Thymus (tissue), 11 donors: Measurements from ENCODE around the gene SPA17. TPM values are rescaled to one million over a fixed set of nuclear protein-coding genes. Genes with fewer than 3 reads are reported as not detected.
A peak's percentile ranks its signal among the peaks of the same experiment; 100 is the strongest.

ENCODE experiments used
- DNase-seq, 9 donors: peaks; one replicate each; pipeline ENCODE4 v3.0.0-alpha.2; 2013; ENCODE audit warnings: low spot score in 9 of 9, low read depth in 6 of 9, missing footprints in 1 of 9
- H3K27ac ChIP-seq, 2 donors: one replicate each; pipeline ENCODE4 v1.5.1; 2013; ENCODE audit warnings: control low read depth in 1 of 2, low read depth in 1 of 2, low read length in 1 of 2, mild to moderate bottlenecking in 1 of 2, moderate library complexity in 1 of 2
- H3K27me3 ChIP-seq, 2 donors: one replicate each; pipeline ENCODE4 v1.5.1; 2013; ENCODE audit warnings: low read length in 1 of 2; ENCODE audit not compliant: control insufficient read depth in 2 of 2, insufficient read depth in 1 of 2
- H3K36me3 ChIP-seq, 2 donors: one replicate each; pipeline ENCODE4 v1.5.1; 2013; ENCODE audit warnings: low read length in 1 of 2, mild to moderate bottlenecking in 1 of 2, moderate library complexity in 1 of 2; ENCODE audit not compliant: control insufficient read depth in 2 of 2, insufficient read depth in 2 of 2
- H3K4me1 ChIP-seq, 2 donors: one replicate each; pipeline ENCODE4 v1.5.1; 2013; ENCODE audit warnings: low read length in 2 of 2; ENCODE audit not compliant: control insufficient read depth in 2 of 2, insufficient read depth in 2 of 2
- H3K4me3 ChIP-seq, 2 donors: one replicate each; pipeline ENCODE4 v1.5.1; 2013; ENCODE audit warnings: low read length in 2 of 2, control low read depth in 1 of 2, mild to moderate bottlenecking in 1 of 2
- H3K9me3 ChIP-seq, 2 donors: one replicate each; pipeline ENCODE4 v1.5.1; 2013; ENCODE audit warnings: low read length in 1 of 2, mild to moderate bottlenecking in 1 of 2; ENCODE audit not compliant: control insufficient read depth in 2 of 2, insufficient read depth in 1 of 2
- WGBS: extraction: QIAGEN DNeasy Blood & Tissue Kit; methylation state at CpG from one replicate; pipeline ENCODE4 v1.1.7; 2013; 5-methylcytosine and 5-hydroxymethylcytosine counted together
- polyA plus RNA-seq: library from polyadenylated mRNA; stranded (reverse); fragments of 200-250 nt; gene quantifications from one replicate; pipeline ENCODE4 v1.2.3, GENCODE V29; 2013
- total RNA-seq: library from RNA; stranded (reverse); fragments of 120-200 nt; gene quantifications from one replicate; pipeline ENCODE4 v1.2.4, GENCODE V29; 2013
- donor health status: healthy.

Gene SPA17
- total and polyA plus RNA-seq, 2 donors, result 11.3 to 11.4 TPM

GRCh38 chr11:124672536-124673215, 1.0 kb upstream of the SPA17 start:
- 63% methylated on average over 7 of the region's 7 CpGs for WGBS
- H3K27me3 ChIP-seq, result no peaks in the 10 kb centered on the region
- no peak for DNase-seq
- H3K9me3 ChIP-seq, result no peaks in the 10 kb centered on the region
- H3K4me1 ChIP-seq, result peaks cover 19 to 26% of the 10 kb centered on the region in 2 donors
- H3K27ac ChIP-seq, result peak overlapping the region in 1 of 2 donors; percentile 81
- peak overlapping the region; percentile 61 to 80 for H3K4me3 ChIP-seq
- no peaks in the 10 kb centered on the region for H3K36me3 ChIP-seq

DNA sequence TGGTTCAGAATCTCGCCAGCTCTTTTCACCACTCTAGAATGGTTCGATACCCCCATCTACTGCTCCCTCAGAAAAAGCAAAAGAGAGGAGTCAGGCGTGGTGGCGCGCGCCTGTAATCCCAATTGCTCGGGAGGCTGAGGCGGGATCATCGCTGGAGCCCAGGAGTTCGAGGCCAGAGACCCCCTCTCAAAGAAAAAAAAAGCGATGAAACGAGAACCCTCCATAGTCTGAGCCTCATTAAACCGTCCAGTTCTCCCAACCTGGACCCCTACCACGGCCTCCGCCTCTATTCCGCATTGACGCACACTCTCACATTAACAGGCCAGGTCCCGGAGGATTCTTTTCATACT, 439 bp downstream of the SPA17 start:
- 42% methylated on average over 18 of the region's 18 CpGs for WGBS
- Histone ChIP-seq H3K4me3 (peak overlapping the region; percentile 61 to 80), H3K4me1 (peaks cover 19 to 26% of the 10 kb centered on the region in 2 donors), H3K9me3 (no peaks in the 10 kb centered on the region), H3K36me3 (no peaks in the 10 kb centered on the region), H3K27ac (peak overlapping the region; percentile 45 to 67), H3K27me3 (no peaks in the 10 kb centered on the region)
- DNase-seq, result no peak

DNA sequence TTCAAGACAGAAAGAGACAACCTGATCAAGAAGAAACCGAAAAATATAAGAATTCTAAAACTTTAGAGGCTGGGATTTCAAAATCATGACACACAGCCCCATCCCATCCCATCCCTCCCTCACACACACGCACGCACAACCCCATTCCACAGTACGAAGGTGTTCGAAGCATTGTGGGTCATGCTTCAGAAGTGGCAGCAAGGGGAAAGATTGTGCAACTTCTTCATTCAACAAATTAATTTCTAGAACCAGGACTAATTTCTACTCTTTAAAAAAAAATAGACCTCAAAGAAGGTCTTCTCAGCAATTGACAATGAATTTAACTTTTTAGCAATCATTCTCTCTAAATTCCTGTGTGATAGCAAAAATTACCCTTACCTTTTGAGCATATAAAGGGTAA, 867 bp downstream of the SPA17 start:
- H3K4me3 ChIP-seq, result peak overlapping the region; percentile 61 to 80
- H3K27ac ChIP-seq, result no peak overlapping the region
- H3K27me3 ChIP-seq, result no peaks in the 10 kb centered on the region
- DNase-seq, result no peak
- no peaks in the 10 kb centered on the region for H3K36me3 ChIP-seq
- H3K4me1 ChIP-seq, result peaks cover 19 to 23% of the 10 kb centered on the region in 2 donors
- WGBS, result 95% methylated on average over 5 of the region's 5 CpGs
- no peaks in the 10 kb centered on the region for H3K9me3 ChIP-seq

GRCh38 chr11:124676386-124676785, 2.7 kb downstream of the SPA17 start:
- no peak overlapping the region for H3K4me3 ChIP-seq
- no peaks in the 10 kb centered on the region for H3K36me3 ChIP-seq
- H3K27me3 ChIP-seq, result no peaks in the 10 kb centered on the region
- no peak overlapping the region for H3K27ac ChIP-seq
- H3K4me1 ChIP-seq, result peaks cover 13% of the 10 kb centered on the region in 2 donors
- WGBS, result 76% methylated on average over 2 of the region's 2 CpGs
- DNase-seq, result no peak
- H3K9me3 ChIP-seq, result no peaks in the 10 kb centered on the region

GRCh38 chr11:124678416-124678815, 4.7 kb downstream of the SPA17 start:
- WGBS, result 94% methylated on average over 5 of the region's 5 CpGs
- H3K27ac ChIP-seq, result no peak overlapping the region
- no peak overlapping the region for H3K4me3 ChIP-seq
- H3K9me3 ChIP-seq, result no peaks in the 10 kb centered on the region
- no peaks in the 10 kb centered on the region for H3K36me3 ChIP-seq
- H3K4me1 ChIP-seq, result peaks cover 5 to 6% of the 10 kb centered on the region in 2 donors
- DNase-seq, result no peak
- H3K27me3 ChIP-seq, result no peaks in the 10 kb centered on the region

- 99% methylated on average over 2 of the region's 2 CpGs for WGBS
- no peaks in the 10 kb centered on the region for H3K36me3 ChIP-seq
- H3K27ac ChIP-seq, result no peak overlapping the region
- peaks cover 0 to 7% of the 10 kb centered on the region in 2 donors for H3K9me3 ChIP-seq
- no peaks in the 10 kb centered on the region for H3K4me1 ChIP-seq
- no peaks in the 10 kb centered on the region for H3K27me3 ChIP-seq
- DNase-seq, result no peak
- H3K4me3 ChIP-seq, result no peak overlapping the region
Measured at GRCh38 chr11:124681421-124681820, 7.7 kb downstream of the SPA17 start.

DNA sequence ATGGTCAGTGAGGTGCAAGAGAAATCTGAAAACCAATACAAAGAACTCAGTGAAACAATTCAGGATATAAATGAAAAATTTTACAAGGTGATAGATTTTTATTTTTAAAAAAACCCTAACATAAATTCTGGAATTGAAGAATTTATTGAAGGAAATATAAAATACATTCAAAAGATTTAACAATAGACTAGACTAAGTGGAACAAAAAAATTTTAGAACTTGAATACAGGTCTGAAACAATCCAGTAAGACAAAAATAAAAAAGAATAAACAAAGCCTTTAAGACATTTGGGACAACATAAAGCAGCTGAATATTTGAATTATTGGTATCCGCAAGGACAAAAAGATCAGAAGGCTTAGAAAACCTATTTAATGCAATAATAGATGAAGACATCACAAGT, 8.7 kb downstream of the SPA17 start:
- Histone ChIP-seq H3K36me3 (no peaks in the 10 kb centered on the region), H3K4me1 (no peaks in the 10 kb centered on the region), H3K27me3 (no peaks in the 10 kb centered on the region), H3K9me3 (peaks cover 0 to 7% of the 10 kb centered on the region in 2 donors), H3K4me3 (no peak overlapping the region), H3K27ac (no peak overlapping the region)
- WGBS, result 100% methylated on average over 1 of the region's 1 CpG
- no peak for DNase-seq

DNA sequence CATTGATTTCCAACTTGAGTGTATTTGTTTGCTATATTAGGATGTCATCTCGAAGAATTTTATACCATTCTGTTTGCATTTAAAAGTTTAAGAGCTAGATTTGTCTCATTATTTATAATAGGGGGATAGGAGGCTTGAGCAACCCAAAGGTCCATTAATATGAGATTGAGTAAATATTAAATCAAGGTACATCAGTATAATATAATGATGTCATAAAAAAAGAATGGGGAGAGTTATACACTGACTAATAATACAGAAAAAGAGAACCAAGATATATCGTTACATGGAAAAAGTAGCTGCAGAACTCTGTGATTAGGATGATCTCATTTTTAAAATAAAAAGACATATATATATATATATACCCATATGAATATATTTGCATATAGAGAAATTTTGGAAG, 19.4 kb downstream of the SPA17 start:
- Histone ChIP-seq H3K27ac (no peak overlapping the region), H3K36me3 (no peaks in the 10 kb centered on the region), H3K4me3 (no peak overlapping the region), H3K4me1 (no peaks in the 10 kb centered on the region), H3K27me3 (no peaks in the 10 kb centered on the region), H3K9me3 (no peaks in the 10 kb centered on the region)
- WGBS, result 96% methylated on average over 2 of the region's 2 CpGs
- DNase-seq, result no peak

DNA sequence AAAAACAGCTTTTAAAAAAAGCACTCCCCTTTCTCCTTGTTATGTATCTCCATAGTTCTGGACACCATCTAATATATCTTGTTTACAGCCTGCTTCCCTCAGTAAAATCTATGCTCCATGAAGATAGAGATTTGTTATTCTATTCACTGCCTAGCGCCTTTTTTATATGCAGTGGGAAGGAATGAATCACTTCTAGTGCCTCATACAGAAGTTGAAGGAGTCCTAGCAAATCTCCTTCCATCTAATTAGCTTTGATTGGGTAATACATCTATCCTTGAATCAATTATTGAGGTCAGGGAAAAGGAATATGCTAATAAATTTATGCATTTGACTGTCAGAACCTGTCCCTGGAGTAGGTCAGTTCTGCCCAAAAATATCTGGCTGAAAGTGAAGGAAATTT, 25.8 kb downstream of the SPA17 start:
- H3K9me3 ChIP-seq, result no peaks in the 10 kb centered on the region
- H3K27ac ChIP-seq, result no peak overlapping the region
- DNase-seq, result no peak
- no peaks in the 10 kb centered on the region for H3K27me3 ChIP-seq
- 93% methylated on average over 1 of the region's 1 CpG for WGBS
- no peaks in the 10 kb centered on the region for H3K36me3 ChIP-seq
- no peaks in the 10 kb centered on the region for H3K4me1 ChIP-seq
- H3K4me3 ChIP-seq, result no peak overlapping the region
